GM12801 (cell line): ENCODE results near the gene DST.

Experiments
- CTCF ChIP-seq: IDR thresholded peaks from one replicate; pipeline ENCODE4 v1.5.1; 2011; ENCODE audit warnings: control low read depth; ENCODE audit not compliant: insufficient read length; ENCODE audit errors: extremely low read depth

The DST gene

GRCh38 chr6:56624728-56625069 lies 18.0 kb downstream of the DST start:
- TF ChIP-seq CTCF = no peak

GRCh38 chr6:56624046-56624727 lies 18.5 kb downstream of the DST start:
- TF ChIP-seq CTCF = no peak

GRCh38 chr6:56620229-56620868 lies 22.3 kb downstream of the DST start:
- no peak for TF ChIP-seq CTCF

- TF ChIP-seq CTCF = no peak
Measured at GRCh38 chr6:56618050-56618449, 24.6 kb downstream of the DST start.

- TF ChIP-seq CTCF = no peak
Measured at GRCh38 chr6:56616967-56617366, 25.7 kb downstream of the DST start.

- TF ChIP-seq CTCF = no peak
Measured at GRCh38 chr6:56613247-56613851, 29.3 kb downstream of the DST start.

GRCh38 chr6:56608332-56608731 lies 34.4 kb downstream of the DST start:
- no peak for TF ChIP-seq CTCF
